Natural killer cell (primary cell): Measurements from ENCODE around the gene ARSG. TPM values are rescaled to one million over a fixed set of nuclear protein-coding genes. Genes with fewer than 3 reads are reported as not detected.
"Not testable (repeated sequence)": the region's sequence is repeated elsewhere in the genome, so short reads cannot be mapped to it uniquely, and the experiment has no call there.

Experiments
- ATAC-seq, 3 donors: fragments of 150-1000 bp in 2 of 3; fragments of 200-7000 bp in 1 of 3; cut with Tn5 transposase; 1 replicate in 1 of 3; 2 replicates in 2 of 3; pipeline ENCODE4 v1.10.0; 2021; ENCODE audit warnings: mild to moderate bottlenecking in 2 of 3, moderate library complexity in 2 of 3
- DNase-seq, 2 donors: peaks; one replicate each; pipeline versions ENCODE4 v3.0.0 to v3.0.0-alpha.2; 2013 to 2021; ENCODE audit warnings: mixed read lengths in 1 of 2
- H3K27ac ChIP-seq: one replicate; pipeline ENCODE4 v1.5.1; 2013; ENCODE audit warnings: mild to moderate bottlenecking, low read length
- H3K27me3 ChIP-seq: one replicate; pipeline ENCODE4 v1.6.1; 2013; ENCODE audit warnings: low read length; ENCODE audit not compliant: control insufficient read depth, insufficient read depth
- H3K36me3 ChIP-seq: one replicate; pipeline ENCODE4 v1.6.1; 2013; ENCODE audit warnings: low read length; ENCODE audit not compliant: control insufficient read depth, insufficient read depth
- H3K4me1 ChIP-seq: one replicate; pipeline ENCODE4 v1.6.1; 2013; ENCODE audit warnings: low read length; ENCODE audit not compliant: control insufficient read depth, insufficient read depth
- H3K4me3 ChIP-seq: one replicate; pipeline ENCODE4 v1.5.1; 2013; ENCODE audit warnings: low read length
- H3K9me3 ChIP-seq: one replicate; pipeline ENCODE4 v1.6.1; 2013; ENCODE audit warnings: low read length; ENCODE audit not compliant: control insufficient read depth, insufficient read depth
- H3K27ac Mint-ChIP-seq, 2 donors: one replicate each; pipeline ENCODE4 v1.8.0; 2022; ENCODE audit warnings: mild to moderate bottlenecking in 2 of 2, mixed read lengths in 2 of 2, moderate library complexity in 1 of 2
- H3K27me3 Mint-ChIP-seq, 2 donors: one replicate each; pipeline ENCODE4 v1.8.0; 2022; ENCODE audit warnings: low read depth in 2 of 2, mixed read lengths in 2 of 2
- H3K36me3 Mint-ChIP-seq: one replicate; pipeline ENCODE4 v1.8.0; 2022; ENCODE audit warnings: mixed read lengths
- H3K4me1 Mint-ChIP-seq, 2 donors: one replicate each; pipeline ENCODE4 v1.8.0; 2022; ENCODE audit warnings: mixed read lengths in 2 of 2
- H3K4me3 Mint-ChIP-seq: one replicate; pipeline ENCODE4 v1.8.0; 2022; ENCODE audit warnings: mild to moderate bottlenecking, moderate library complexity, mixed read lengths
- H3K9me3 Mint-ChIP-seq, 2 donors: one replicate each; pipeline ENCODE4 v1.8.0; 2022; ENCODE audit warnings: mixed read lengths in 2 of 2
- WGBS: methylation state at CpG from one replicate; pipeline ENCODE4 v1.1.7; 2013; ENCODE audit warnings: missing lambda C conversion rate; ENCODE audit not compliant: insufficient coverage; 5-methylcytosine and 5-hydroxymethylcytosine counted together
- intact Hi-C: fragments of 100-400 bp; cut with micrococcal nuclease; formaldehyde crosslinking; loops from one replicate; pipeline ENCODE4 v1.14.2; 2022
- total RNA-seq, 4 donors: library from RNA; stranded (reverse); fragments of 120-200 nt in 1 of 4; gene quantifications; one replicate each; pipeline versions ENCODE4 v1.2.3 to v1.2.4, GENCODE V29; 2013 to 2022
- TF ChIP-seq, protein P1 (sequence below): fragments of 200-600 bp; IDR thresholded peaks from one replicate; pipeline ENCODE4 v1.8.0; 2022; ENCODE audit warnings: antibody characterized with exemption

ARSG gene
- total RNA-seq, 3 donors from 2014 or later (not counting 1 experiment from before 2014, with no cell fraction given): 34.8 to 52.3 (median 39.3) TPM

DNA sequence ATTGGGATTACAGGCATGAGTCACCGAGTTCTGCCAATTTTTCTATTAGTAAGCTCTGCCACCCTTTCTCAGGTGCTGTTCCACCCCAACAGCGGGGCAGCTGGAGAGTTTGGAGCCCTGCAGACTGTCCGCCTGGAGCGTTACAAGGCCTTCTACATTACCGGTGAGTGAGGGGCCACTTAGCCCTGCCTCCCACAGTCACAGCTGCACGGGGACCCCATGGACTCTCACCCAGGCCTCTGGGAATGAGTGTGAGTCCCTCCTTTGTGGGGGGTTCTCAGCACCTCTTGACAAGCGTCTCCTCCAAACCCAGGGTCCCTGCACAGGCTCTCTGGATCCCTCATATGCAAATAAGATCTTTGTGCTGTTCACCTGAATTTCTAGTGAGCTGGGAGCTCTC, 110.0 kb downstream of the ARSG start:
- Mint-ChIP-seq H3K27ac (no peak overlapping the region), H3K36me3 (no peaks in the 10 kb centered on the region), H3K27me3 (no peaks in the 10 kb centered on the region), H3K9me3 (no peaks in the 10 kb centered on the region), H3K4me3 (no peak overlapping the region), H3K4me1 (peaks cover 21 to 23% of the 10 kb centered on the region in 2 donors)
- intact Hi-C loops: no loop called here
- peaks cover 4% of the 10 kb centered on the region for H3K36me3 ChIP-seq
- TF ChIP-seq, protein P1, sequence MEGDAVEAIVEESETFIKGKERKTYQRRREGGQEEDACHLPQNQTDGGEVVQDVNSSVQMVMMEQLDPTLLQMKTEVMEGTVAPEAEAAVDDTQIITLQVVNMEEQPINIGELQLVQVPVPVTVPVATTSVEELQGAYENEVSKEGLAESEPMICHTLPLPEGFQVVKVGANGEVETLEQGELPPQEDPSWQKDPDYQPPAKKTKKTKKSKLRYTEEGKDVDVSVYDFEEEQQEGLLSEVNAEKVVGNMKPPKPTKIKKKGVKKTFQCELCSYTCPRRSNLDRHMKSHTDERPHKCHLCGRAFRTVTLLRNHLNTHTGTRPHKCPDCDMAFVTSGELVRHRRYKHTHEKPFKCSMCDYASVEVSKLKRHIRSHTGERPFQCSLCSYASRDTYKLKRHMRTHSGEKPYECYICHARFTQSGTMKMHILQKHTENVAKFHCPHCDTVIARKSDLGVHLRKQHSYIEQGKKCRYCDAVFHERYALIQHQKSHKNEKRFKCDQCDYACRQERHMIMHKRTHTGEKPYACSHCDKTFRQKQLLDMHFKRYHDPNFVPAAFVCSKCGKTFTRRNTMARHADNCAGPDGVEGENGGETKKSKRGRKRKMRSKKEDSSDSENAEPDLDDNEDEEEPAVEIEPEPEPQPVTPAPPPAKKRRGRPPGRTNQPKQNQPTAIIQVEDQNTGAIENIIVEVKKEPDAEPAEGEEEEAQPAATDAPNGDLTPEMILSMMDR: no peak
- no peak overlapping the region for H3K27ac ChIP-seq
- H3K4me3 ChIP-seq: no peak overlapping the region
- no peaks in the 10 kb centered on the region for H3K27me3 ChIP-seq
- peaks cover 15% of the 10 kb centered on the region for H3K4me1 ChIP-seq
- no peaks in the 10 kb centered on the region for H3K9me3 ChIP-seq
- ATAC-seq (no peak), DNase-seq (no peak)
- WGBS: 95% methylated on average over 7 of the region's 7 CpGs

DNA sequence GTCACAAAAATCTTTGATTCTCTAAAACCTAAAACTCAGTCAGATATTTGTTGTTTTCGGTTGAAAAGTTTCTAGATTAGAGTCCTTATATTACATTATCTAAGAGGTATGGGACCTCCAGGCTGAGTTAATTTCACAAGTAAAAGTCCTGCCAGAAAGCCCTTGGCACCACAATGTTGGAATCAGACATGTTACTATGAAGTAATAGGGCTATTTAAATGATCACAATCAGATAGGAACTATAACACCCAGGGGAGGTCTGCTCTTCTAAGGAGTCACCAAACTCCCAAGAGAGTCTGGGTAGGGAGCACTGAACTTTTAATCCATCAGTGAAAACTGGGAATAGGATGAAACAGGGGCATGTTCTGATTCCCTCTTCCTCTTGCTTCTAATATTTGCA, 111.8 kb downstream of the ARSG start:
- WGBS: no CpG with 5 or more reads among the region's 1 CpG
- Mint-ChIP-seq H3K36me3 (peaks cover 14% of the 10 kb centered on the region), H3K4me3 (no peak overlapping the region), H3K27me3 (no peaks in the 10 kb centered on the region), H3K9me3 (no peaks in the 10 kb centered on the region), H3K4me1 (peaks cover 15 to 24% of the 10 kb centered on the region in 2 donors), H3K27ac (peak overlapping the region in 1 of 2 donors; percentile 21)
- TF ChIP-seq, protein P1: no peak
- no peak for ATAC-seq
- no peaks in the 10 kb centered on the region for H3K9me3 ChIP-seq
- peaks cover 4% of the 10 kb centered on the region for H3K36me3 ChIP-seq
- no peak for DNase-seq
- peaks cover 9% of the 10 kb centered on the region for H3K4me1 ChIP-seq
- intact Hi-C loops: no loop called here
- no peak overlapping the region for H3K27ac ChIP-seq
- no peak overlapping the region for H3K4me3 ChIP-seq
- no peaks in the 10 kb centered on the region for H3K27me3 ChIP-seq

DNA sequence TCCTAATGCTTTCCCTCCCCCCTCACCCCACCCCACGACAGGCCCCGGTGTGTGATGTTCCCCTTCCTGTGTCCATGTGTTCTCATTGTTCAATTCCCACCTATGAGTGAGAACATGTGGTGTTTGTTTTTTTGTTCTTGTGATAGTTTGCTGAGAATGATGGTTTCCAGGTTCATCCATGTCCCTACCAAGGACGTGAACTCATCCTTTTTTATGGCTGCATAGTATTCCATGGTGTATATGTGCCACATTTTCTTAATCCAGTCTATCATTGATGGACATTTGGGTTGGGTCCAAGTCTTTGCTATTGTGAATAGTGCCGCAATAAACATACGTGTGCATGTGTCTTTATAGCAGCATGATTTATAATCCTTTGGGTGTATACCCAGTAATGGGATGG, 112.5 kb downstream of the ARSG start:
- WGBS: 100% methylated on average over 1 of the region's 5 CpGs
- H3K27ac ChIP-seq, H3K27me3 Mint-ChIP-seq, H3K4me3 Mint-ChIP-seq, H3K27ac Mint-ChIP-seq, intact Hi-C loops, ATAC-seq, H3K36me3 ChIP-seq, H3K27me3 ChIP-seq, H3K4me1 ChIP-seq, DNase-seq, H3K4me3 ChIP-seq, H3K9me3 ChIP-seq, H3K9me3 Mint-ChIP-seq: not testable (repeated sequence)
- peaks cover 14% of the 10 kb centered on the region for H3K36me3 Mint-ChIP-seq
- peaks cover 9 to 18% of the 10 kb centered on the region in 2 donors for H3K4me1 Mint-ChIP-seq

DNA sequence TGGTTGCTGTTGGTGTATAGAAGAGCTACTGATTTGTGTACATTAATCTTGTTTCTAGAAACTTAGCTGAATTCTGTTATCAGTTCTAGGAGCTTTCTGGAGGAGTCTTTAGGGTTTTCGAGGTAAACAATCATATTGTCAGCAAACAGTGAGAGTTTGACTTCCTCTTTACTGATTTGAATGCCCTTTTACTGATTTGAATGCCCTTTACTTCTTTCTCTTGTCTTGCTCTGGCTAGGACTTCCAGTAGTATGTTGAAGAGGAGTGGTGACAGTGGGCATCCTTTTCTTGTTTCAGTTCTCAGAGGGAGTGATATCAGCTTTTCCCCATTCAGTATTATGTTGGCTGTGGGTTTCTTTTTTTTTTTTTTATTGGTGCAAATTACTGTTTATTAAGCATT, 116.4 kb downstream of the ARSG start:
- H3K27me3 Mint-ChIP-seq, H3K9me3 ChIP-seq, ATAC-seq, intact Hi-C loops, H3K9me3 Mint-ChIP-seq, H3K27ac ChIP-seq, H3K36me3 ChIP-seq, H3K4me1 ChIP-seq, H3K4me3 ChIP-seq, H3K4me3 Mint-ChIP-seq, H3K27me3 ChIP-seq, H3K27ac Mint-ChIP-seq, DNase-seq: not testable (repeated sequence)
- 83% methylated on average over 1 of the region's 1 CpG for WGBS
- Mint-ChIP-seq H3K4me1 (peaks cover 4 to 13% of the 10 kb centered on the region in 2 donors), H3K36me3 (peaks cover 21% of the 10 kb centered on the region)

DNA sequence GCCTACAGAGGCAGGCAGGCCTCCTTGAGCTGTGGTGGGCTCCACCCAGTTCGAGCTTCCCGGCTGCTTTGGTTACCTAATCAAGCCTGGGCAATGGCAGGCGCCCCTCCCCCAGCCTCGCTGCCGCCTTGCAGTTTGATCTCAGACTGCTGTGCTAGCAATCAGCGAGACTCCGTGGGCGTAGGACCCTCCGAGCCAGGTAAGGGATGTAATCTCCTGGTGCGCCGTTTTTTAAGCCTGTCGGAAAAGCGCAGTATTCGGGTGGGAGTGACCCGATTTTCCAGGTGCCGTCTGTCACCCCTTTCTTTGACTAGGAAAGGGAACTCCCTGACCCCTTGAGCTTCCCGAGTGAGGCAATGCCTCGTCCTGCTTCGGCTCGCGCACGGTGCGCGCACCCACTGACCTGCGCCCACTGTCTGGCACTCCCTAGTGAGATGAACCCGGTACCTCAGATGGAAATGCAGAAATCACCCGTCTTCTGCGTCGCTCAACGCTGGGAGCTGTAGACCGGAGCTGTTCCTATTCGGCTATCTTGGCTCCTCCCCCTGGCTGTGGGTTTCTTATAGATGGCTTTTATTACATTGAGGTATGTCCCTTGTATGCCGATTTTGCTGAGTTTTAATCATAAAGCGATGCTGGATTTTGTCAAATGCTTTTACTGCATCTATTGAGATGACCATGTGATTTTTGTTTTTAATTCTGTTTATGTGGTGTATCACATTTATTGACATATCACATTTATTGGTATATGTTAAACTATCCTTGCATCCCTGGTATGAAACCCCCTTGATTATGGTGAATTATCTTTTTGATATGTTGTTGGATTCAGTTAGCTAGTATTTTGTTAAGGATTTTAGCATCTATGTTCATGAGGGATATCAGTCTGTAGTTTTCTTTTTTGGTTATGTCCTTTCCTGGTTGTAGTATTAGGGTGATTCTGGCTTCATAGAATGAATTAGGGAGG, 122.6 kb downstream of the ARSG start:
- peak; percentile 71 to 87 (median 83) for ATAC-seq
- H3K27ac ChIP-seq: not testable (repeated sequence)

DNA sequence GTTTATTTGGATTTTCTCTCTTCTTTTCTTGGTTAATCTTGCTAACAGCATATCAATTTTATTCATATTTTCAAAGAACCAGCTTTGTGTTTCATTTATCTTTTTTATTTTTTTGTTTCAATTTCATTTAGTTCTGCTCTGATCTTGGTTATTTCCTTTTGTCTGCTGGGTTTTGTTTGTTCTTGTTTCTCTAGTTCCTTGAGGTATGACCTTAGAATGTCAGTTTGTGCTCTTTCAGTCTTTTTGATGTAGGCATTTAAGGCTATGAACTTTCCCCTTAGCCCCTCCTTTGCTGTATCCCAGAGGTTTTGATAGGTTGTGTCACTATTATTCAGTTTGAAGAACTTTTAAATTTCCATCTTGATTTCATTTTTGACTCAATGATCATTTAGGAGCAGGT, 123.6 kb downstream of the ARSG start:
- H3K27ac ChIP-seq, H3K9me3 Mint-ChIP-seq, H3K9me3 ChIP-seq, intact Hi-C loops, H3K4me1 ChIP-seq, H3K27me3 Mint-ChIP-seq, H3K27me3 ChIP-seq, H3K36me3 ChIP-seq, H3K4me3 ChIP-seq, ATAC-seq: not testable (repeated sequence)
- peak in 1 of 2 donors; percentile 43 for DNase-seq
- peaks cover 15 to 21% of the 10 kb centered on the region in 2 donors for H3K4me1 Mint-ChIP-seq
- peak overlapping the region; percentile 93 for H3K4me3 Mint-ChIP-seq
- peak overlapping the region; percentile 61 to 89 for H3K27ac Mint-ChIP-seq
- peaks cover 20% of the 10 kb centered on the region for H3K36me3 Mint-ChIP-seq

More for the DNA sequence above, 122.6 kb downstream of the ARSG start:
- WGBS: 3% methylated on average over 23 of the region's 34 CpGs
- Mint-ChIP-seq H3K36me3 (peaks cover 20% of the 10 kb centered on the region), H3K27ac (peak overlapping the region; percentile 61 to 89), H3K4me1 (peaks cover 15 to 21% of the 10 kb centered on the region in 2 donors), H3K4me3 (peak overlapping the region; percentile 93)
- H3K9me3 ChIP-seq, H3K27me3 ChIP-seq, H3K4me1 ChIP-seq, intact Hi-C loops, H3K9me3 Mint-ChIP-seq, H3K36me3 ChIP-seq, H3K27me3 Mint-ChIP-seq: not testable (repeated sequence)
- peak overlapping the region; percentile 13 for H3K4me3 ChIP-seq
- peak; percentile 41 to 79 for DNase-seq
